GM12878 (cell line): ENCODE measurements around the gene PRPS1.

Experiments
- CBFB ChIP-seq: IDR thresholded peaks from 2 replicates; pipeline ENCODE4 v1.6.1; 2016; ENCODE audit warnings: antibody characterized with exemption, low read depth
- KAT2A ChIP-seq: conservative IDR thresholded peaks from 2 replicates; pipeline ENCODE4 v1.6.1; 2011; ENCODE audit warnings: low read depth, low read length; ENCODE audit not compliant: control insufficient read depth
- NFYA ChIP-seq: IDR thresholded peaks from 2 replicates; pipeline ENCODE4 v1.6.1; 2011; ENCODE audit warnings: low read depth, mild to moderate bottlenecking, low read length, improper control_type of control experiment, borderline replicate concordance
- POLR2A ChIP-seq: IDR thresholded peaks from 2 replicates; pipeline ENCODE4 v1.6.1; 2011; ENCODE audit warnings: low read depth, mild to moderate bottlenecking, low read length
- POLR2AphosphoS5 ChIP-seq: IDR thresholded peaks from 2 replicates; pipeline ENCODE4 v1.6.1; 2011; ENCODE audit warnings: mild to moderate bottlenecking, low read length, inconsistent platforms
- TF ChIP-seq, protein P1 (sequence below): IDR thresholded peaks from 2 replicates; pipeline ENCODE4 v1.6.1; 2011; ENCODE audit warnings: low read depth, low read length, improper control_type of control experiment, borderline replicate concordance
- TF ChIP-seq, protein P2 (sequence below), 3 experiments: IDR thresholded peaks in 2 of 3; conservative IDR thresholded peaks in 1 of 3; 2 replicates each; pipeline ENCODE4 v1.5.1; 2011; ENCODE audit warnings: low read depth in 3 of 3, low read length in 3 of 3, mild to moderate bottlenecking in 3 of 3, control low read depth in 2 of 3, moderate library complexity in 2 of 3, inconsistent platforms in 1 of 3, mixed read lengths in 1 of 3; ENCODE audit not compliant: control insufficient read depth in 2 of 3, insufficient read depth in 1 of 3; ENCODE audit errors: extremely low read depth in 1 of 3

DNA sequence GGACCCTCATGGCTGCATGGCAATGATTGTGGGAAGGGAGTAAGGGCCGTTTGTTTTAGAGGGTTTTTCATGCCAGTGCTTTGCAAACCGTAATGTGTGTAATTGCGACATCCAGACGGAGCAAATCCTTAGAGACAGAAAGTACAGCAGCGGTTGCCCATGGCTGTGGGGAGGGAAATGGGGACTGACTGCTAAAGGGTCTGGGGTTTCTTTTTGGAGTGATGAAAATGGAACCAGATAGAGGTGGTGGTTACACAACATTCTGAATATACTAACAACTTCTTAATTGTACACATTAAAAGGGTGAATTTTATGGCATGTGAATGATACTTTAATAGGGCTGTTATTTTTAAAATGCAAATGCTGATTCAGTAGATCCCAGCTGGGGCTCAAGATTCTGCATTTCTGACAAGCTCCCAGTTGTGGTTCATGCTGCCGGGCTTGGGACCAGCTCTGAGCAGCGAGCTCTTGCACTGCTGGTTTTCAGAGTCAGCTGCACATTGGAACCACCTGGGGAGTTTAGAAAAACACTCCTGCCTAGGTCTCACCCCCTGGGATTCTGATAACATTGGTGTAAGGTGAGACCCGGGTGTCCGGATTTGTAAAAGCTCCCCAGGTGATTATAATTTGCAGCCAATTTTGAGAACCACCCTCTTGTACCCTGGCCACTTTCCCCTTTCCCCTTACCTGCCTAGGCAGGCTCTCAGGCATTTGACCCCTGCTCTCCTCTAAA is 47.7 kb downstream of the PRPS1 start:
- TF ChIP-seq POLR2A (no peak), NFYA (no peak), POLR2AphosphoS5 (no peak), CBFB (no peak; the same call in 1 of the 2 replicates), KAT2A (no peak)
- TF ChIP-seq, protein P1, sequence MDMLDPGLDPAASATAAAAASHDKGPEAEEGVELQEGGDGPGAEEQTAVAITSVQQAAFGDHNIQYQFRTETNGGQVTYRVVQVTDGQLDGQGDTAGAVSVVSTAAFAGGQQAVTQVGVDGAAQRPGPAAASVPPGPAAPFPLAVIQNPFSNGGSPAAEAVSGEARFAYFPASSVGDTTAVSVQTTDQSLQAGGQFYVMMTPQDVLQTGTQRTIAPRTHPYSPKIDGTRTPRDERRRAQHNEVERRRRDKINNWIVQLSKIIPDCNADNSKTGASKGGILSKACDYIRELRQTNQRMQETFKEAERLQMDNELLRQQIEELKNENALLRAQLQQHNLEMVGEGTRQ: no peak
- TF ChIP-seq, protein P2, sequence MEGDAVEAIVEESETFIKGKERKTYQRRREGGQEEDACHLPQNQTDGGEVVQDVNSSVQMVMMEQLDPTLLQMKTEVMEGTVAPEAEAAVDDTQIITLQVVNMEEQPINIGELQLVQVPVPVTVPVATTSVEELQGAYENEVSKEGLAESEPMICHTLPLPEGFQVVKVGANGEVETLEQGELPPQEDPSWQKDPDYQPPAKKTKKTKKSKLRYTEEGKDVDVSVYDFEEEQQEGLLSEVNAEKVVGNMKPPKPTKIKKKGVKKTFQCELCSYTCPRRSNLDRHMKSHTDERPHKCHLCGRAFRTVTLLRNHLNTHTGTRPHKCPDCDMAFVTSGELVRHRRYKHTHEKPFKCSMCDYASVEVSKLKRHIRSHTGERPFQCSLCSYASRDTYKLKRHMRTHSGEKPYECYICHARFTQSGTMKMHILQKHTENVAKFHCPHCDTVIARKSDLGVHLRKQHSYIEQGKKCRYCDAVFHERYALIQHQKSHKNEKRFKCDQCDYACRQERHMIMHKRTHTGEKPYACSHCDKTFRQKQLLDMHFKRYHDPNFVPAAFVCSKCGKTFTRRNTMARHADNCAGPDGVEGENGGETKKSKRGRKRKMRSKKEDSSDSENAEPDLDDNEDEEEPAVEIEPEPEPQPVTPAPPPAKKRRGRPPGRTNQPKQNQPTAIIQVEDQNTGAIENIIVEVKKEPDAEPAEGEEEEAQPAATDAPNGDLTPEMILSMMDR (IDR thresholded peaks at IDR 0.05 in 2 of 3, conservative IDR thresholded peaks at IDR 0.05 in 1 of 3; ENCODE audit: control insufficient read depth in 2 of 3, extremely low read depth in 1 of 3, insufficient read depth in 1 of 3, low read depth in 3 of 3, low read length in 3 of 3): no peak
